Measurements from ENCODE around the gene KCTD8.

DNA sequence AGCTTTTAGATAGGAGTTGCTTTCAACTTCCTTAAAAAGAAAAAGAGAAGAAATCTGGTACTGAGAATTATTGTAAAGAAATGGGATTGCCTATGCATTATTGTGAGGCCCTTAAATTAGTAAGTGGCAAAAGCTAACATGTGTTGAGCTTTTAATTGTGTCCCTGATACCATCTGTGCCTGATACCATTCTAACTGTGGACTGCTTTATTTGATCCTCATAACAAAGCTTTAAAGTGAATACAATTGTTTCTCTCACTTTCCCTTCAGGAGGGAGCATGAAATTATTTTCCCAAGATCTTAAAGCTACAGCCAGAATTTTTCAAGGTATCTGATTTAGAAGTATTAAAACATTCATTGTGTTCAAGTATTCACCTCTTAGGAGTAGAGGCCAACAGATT lies 9.9 kb downstream of the KCTD8 start:
- TF ChIP-seq CSRNP3 (CRISPR knock-in tag; IDR thresholded peaks at IDR 0.05) (no peak), ZNF8 (CRISPR knock-in tag; IDR thresholded peaks at IDR 0.05) (no peak), ZFP30 (CRISPR knock-in tag; IDR thresholded peaks at IDR 0.05) (no peak), BACH2 (CRISPR knock-in tag; IDR thresholded peaks at IDR 0.05; ENCODE audit: borderline replicate concordance) (no peak), ZFP3 (CRISPR knock-in tag; IDR thresholded peaks at IDR 0.05) (no peak), PPARA (CRISPR knock-in tag; IDR thresholded peaks at IDR 0.05; ENCODE audit: borderline replicate concordance) (no peak), RARB (CRISPR knock-in tag; IDR thresholded peaks at IDR 0.05) (no peak), ZC3H10 (CRISPR knock-in tag; IDR thresholded peaks at IDR 0.05) (no peak)
- TF ChIP-seq, protein P1, sequence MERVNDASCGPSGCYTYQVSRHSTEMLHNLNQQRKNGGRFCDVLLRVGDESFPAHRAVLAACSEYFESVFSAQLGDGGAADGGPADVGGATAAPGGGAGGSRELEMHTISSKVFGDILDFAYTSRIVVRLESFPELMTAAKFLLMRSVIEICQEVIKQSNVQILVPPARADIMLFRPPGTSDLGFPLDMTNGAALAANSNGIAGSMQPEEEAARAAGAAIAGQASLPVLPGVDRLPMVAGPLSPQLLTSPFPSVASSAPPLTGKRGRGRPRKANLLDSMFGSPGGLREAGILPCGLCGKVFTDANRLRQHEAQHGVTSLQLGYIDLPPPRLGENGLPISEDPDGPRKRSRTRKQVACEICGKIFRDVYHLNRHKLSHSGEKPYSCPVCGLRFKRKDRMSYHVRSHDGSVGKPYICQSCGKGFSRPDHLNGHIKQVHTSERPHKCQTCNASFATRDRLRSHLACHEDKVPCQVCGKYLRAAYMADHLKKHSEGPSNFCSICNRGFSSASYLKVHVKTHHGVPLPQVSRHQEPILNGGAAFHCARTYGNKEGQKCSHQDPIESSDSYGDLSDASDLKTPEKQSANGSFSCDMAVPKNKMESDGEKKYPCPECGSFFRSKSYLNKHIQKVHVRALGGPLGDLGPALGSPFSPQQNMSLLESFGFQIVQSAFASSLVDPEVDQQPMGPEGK (CRISPR knock-in tag; IDR thresholded peaks at IDR 0.05; ENCODE audit: borderline replicate concordance) = no peak
- TF ChIP-seq, protein P2, sequence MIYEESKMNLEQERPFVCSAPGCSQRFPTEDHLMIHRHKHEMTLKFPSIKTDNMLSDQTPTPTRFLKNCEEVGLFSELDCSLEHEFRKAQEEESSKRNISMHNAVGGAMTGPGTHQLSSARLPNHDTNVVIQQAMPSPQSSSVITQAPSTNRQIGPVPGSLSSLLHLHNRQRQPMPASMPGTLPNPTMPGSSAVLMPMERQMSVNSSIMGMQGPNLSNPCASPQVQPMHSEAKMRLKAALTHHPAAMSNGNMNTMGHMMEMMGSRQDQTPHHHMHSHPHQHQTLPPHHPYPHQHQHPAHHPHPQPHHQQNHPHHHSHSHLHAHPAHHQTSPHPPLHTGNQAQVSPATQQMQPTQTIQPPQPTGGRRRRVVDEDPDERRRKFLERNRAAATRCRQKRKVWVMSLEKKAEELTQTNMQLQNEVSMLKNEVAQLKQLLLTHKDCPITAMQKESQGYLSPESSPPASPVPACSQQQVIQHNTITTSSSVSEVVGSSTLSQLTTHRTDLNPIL (CRISPR knock-in tag; IDR thresholded peaks at IDR 0.05; ENCODE audit: low read depth) = no peak
